ENCODE results near the gene NRP1.

The NRP1 gene

DNA sequence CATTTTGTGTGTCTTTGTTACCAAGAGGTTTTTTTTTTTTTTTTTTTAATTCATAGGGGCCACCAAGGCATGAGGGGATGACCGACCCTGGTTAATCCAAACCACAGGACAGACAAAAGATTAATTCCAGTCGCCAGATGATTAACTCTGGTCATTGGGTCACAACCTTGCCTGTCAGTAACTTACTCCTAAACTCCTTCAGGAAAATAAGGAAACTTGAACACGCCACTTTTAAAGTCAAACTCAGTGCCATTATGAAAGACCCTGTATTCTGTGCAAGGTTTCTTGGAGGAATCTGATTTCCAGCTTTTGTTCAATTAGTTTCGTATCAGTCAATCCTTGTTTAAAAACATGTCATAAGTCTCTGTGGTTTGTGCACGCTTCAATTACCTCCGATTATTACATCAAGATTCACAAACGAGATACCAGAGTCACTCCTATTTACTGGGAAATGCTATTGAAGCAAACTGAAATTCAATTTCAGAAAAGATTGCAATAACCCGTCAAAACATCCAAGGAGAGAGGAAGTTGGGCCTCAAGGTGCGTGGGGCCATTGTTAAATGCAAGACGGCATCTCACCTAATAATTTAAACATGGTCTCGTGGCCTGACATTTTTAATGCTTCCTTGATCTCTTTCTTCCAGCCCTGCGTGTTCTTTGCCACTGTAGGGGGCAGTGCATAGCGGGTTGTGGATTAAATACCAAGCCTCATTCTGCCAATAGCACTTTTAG lies 44.0 kb downstream of the NRP1 start:
- no peak for DNase-seq (ENCODE audit: low read depth, low spot score)

DNA sequence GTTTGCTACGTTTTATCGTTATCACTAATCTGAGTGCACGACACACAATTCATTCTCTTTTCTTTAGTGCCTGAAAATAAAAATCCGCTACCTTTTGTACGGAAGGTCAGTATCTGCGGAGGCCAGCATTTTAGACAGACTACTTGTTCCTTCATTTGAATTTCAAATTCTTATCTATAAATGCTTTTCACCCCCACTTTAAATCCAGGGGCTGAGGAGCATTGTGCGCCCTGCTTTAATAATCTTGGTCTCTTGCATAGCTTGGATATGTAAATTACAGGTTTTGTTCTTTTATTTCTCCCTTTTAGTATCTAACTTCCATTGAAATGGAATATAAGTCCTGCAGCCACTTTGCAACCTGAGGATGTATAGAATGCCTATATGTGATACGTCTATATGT lies 44.7 kb downstream of the NRP1 start:
- DNase-seq (ENCODE audit: low read depth, low spot score) = no peak

DNA sequence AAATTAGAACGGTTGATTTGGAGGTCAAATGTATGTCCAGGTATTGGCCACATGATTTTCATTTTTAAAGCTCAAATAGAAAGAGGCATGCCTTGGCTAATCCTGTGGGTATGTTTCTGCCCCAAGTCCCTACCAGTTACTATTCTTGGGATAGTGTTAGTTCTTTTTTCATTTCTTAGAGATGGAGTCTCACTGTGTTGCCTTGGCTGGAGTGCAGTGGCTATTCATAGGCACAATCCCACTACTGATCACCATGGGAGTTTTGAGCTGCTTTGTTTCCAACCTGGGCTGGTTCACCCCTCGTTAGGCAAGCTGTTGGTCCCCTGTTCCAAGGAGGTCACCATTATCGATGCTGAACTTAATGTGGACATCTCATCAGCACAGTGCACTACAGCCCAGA lies 46.3 kb downstream of the NRP1 start:
- no peak for DNase-seq (ENCODE audit: low read depth, low spot score)

DNA sequence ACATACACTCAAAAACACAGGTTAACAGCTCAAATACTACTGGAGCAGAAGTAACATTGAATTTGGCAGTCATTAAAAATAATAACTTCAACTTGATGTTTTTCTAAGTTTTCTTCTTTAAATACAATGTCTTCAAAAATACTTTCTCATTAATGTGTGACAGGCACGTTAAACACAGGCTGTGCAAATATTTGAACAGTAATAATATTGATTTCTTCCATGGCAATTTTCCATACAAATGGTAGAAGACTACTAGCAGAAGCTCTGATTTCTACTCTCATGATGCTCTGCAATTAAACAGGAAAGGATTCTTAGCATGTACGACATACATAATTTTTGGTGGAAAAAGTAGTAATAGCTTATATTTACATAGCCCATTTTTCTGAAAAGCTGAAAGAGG lies 47.4 kb downstream of the NRP1 start:
- DNase-seq (ENCODE audit: low read depth, low spot score) = no peak

DNA sequence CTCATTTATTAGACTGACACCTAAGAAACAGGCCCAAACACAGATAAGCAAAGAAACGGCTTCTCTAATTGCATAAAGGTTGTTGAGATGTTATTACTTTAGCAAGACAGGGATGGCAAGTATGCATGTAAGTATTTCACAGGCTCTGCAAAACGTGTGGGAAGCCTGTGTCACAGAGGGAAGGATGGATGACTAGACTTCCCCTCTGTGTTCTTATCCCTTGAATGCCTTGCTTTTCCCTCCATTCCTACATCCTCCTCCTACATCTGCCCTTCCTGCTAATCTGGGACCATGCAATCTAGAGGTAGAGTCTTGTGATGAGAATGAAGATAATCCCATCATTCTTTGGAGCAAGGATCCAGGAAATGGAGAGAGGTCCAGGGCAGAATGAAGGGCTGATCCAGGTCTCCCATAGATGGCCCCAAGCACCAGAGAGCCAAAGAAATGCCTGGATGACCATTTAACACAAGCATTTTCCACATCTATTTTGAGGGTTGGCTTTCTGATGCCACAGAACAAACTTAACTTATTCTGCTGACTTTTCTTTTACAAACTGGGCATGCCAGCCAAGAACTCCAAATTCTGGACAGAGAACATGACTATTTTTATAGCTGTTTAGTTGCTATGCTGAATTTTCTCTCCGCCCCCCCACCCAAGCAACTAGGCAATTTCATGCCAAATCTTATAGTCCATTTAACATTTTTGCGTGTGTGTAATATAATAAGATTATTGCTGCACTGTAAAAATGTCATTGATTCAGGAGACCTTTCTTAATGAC lies 48.1 kb downstream of the NRP1 start:
- DNase-seq (ENCODE audit: low read depth, low spot score) = no peak

DNA sequence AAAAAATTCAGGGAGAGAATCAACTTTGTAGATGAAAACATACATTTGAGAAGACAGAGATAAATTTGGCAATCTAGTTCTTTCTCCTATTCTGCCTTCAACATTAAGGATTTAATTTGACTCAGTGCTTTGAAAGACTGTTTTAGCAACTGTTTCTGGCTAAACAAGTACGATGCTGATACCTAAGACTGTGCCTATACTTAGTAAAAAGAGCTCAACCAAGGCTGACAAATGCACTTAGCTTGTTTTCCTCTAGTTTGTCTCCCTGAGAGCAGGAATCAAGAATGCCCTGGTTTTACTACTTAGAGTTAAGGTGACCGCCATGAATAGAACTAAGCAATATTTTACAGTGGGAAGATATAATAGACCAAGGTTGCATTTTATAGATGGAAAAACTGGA lies 49.5 kb downstream of the NRP1 start:
- no peak for DNase-seq (ENCODE audit: low read depth, low spot score)

DNA sequence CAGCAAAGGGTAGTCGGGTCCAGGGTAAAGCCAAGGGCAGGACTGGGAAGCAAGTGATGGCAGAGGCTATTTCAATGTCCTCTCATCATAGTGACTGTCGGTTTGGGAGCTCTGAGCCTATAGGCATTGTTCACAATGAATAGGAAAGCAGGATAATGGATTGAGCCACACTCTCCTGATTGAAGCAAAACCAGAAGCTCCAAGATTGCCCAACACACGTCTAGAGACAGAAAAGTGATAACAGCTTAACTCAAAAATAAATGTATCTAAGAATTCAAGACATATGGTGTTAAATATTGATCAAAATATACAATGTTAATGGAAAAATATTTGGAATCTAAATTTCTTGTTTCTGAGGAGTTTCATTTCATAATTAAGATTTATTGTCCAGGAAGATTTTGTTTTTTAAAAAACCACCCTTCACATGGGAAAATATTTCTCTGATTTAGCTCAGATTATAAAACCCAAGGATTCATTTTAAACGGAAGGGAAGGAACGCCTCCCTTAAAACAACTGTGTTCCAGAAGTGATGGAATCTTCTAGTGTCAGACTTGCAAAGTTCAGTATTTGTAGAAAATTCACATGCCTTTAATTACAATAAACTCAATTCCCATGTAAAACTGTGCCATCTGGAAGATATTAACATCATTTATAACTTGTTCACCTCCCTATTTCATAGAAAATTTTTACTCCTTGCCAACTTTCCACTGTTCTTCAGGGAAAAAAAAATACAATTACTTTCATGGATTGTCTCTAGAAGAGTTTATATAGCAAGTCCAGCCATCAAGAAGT lies 54.5 kb downstream of the NRP1 start:
- no peak for DNase-seq (ENCODE audit: low read depth, low spot score)

DNA sequence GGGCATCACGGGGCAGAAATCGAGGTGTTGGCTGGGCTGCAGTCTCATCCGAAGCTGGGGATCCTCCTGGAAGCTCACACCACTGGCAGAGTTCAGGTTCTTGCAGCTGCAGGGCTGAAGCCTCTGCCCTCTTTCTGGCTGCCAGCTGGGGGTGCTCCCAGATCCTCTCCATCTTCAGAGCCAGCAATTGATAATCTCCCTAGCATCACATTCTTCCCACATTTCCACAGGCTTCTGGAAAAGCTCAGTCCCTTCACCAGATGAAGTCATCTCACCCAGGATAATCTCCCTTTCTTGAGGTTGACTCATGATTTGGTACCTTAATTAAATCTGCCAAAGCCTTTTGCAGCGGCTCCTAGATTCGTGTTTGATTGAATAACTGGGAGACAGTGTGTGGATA lies 55.2 kb downstream of the NRP1 start:
- DNase-seq (ENCODE audit: low read depth, low spot score) = no peak

DNA sequence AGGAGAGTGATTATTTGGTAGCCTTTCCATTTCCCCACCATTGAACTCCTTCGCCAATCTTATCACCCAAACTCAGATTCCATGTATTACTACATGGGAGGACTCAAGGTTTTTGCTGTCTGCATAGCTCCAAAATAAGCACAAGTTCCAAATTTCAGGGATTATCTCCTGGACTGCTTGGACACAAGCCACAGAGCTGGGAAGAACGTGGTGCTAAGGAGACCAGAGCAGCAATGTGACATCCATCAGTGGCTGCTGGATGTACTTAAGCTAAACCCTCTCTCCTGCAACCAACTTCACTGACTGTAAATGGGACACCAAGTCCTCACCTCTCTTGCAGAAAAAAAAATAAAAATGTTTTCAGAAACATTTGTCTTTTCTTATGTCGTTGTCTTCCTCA lies 56.3 kb downstream of the NRP1 start:
- DNase-seq (ENCODE audit: low read depth, low spot score) = no peak

DNA sequence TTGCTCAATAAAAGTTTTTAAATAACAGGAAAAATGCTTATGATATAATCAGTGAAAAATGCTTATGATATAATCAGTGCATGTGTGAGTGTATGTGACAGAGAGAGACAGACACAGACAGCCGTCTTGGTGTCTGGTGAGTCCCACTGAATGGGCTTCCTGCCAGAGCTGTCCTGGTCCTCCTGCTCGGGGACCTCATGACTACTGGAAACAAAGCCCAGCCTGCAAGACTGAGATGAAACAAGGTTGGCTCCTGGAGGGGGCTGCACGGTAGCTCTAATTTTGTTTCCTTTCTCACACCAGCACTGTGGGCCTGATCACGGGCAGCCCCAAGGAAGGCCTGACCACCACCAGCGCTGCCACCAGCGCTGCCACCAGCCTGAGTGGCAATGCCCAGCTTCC lies 57.3 kb downstream of the NRP1 start:
- no peak for DNase-seq (ENCODE audit: low read depth, low spot score)

DNA sequence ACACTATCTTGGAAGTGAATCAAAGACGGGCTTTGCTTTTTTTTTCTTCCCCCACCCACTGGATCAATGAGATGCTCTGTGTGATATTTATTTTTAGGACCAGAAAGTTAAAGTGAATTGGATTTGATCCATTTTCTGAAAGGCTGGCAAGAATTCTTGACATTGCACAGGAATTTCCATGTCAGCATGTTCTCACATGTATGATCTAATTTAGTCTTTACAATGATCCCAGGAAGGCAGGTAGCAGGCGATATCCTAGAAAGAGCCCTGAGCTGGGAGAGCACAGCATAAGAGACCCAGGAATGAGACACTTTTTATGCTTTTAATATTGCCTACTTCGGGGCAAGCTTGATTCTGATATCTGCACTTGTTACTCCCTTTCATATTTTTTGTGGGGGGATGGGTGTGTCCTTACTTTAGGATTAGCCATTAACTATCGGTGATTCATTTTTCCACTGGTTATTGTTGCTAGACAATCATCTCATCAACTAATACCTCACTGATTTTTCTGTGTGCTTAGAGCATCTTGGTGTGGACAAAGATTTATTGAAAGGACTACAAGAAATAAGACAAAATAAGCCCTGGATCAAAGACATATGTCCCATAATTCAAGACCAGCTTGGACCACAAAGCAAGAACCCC lies 58.1 kb downstream of the NRP1 start:
- DNase-seq (ENCODE audit: low read depth, low spot score) = no peak

DNA sequence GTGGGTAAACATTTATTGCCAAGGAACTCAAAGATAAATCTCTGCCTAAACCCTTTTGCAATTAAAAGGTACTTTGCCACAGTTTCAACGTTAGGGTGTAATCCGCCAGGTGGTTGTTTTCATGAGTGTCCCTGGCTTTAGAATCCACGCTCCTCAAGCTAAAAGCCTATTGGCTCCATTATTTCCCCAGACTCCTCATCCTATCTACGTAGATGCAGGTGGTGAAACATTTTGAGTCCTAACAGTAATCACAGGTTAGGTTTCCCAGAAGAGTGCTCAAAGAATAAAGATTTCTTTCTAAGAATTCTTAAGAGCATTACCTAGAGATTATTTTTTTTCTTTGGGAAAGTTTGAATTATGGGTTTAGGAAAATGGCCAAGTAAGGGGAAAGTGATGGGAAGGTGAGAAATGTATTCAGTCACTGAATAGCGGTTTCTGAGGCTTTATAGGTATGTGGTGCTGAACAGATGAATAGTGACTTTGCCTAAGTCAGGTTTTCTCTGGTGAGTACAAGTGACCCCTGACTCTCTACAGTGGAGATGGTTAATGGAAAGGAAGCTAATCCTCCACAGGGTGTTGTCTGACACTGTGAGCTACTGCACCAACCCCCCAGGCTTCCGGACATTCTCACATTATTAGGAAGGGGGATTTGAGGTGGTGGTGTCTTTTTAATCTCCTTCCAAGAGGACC lies 60.2 kb downstream of the NRP1 start:
- no peak for DNase-seq (ENCODE audit: low read depth, low spot score)

DNA sequence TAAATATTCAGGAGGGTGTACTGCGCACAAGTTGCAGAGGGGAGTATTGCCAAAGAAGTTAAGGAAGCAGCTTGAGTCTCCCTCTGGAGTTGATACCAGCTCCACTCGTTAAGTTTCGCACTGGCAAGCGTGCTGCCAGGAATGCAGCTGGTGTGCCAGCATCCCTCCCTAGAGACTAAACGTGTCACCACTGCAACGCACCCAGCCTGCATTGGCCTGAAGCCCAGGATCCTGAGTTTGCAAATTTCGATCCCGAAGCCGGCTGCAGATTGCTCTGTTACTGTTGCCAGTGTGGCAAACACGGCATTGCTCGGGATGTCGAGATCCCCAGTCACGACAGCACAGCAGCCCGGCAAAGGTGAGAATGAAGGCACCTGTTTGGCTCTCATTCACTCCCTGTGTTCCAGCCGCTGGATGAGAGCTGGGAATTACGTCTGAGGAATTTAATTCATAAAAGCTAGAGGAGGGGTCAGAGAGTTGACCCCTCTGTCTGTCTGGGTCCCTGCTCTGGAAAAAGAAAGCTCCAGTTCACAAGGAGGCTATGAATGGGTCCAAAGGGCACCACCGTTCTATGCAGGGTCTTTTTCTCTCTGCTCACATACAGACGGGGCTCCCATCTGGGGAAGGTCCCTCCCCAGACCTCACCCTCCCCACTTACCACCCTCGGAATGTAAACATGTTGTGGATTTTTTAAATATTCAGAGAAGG lies 61.0 kb downstream of the NRP1 start:
- DNase-seq (ENCODE audit: low read depth, low spot score) = no peak

DNA sequence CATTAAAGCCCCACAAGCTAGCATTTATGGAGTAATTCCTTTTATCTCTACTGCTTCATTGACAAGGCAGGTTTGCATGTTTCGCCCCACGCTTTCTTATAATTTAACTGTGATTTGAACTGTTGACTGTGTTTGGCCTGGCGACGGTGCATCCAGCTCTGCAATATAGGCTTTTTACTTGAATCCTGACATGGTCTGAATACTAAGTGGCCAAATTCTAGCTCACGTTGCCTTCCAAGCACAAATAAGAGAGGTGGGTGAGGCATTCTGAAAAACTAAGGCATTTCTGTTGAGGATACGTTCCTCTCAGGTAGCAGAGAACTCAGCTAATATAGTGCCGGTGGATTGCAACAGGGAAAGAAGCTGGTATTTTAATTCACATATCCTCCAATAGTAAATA lies 61.8 kb downstream of the NRP1 start:
- DNase-seq (ENCODE audit: low read depth, low spot score) = no peak

DNA sequence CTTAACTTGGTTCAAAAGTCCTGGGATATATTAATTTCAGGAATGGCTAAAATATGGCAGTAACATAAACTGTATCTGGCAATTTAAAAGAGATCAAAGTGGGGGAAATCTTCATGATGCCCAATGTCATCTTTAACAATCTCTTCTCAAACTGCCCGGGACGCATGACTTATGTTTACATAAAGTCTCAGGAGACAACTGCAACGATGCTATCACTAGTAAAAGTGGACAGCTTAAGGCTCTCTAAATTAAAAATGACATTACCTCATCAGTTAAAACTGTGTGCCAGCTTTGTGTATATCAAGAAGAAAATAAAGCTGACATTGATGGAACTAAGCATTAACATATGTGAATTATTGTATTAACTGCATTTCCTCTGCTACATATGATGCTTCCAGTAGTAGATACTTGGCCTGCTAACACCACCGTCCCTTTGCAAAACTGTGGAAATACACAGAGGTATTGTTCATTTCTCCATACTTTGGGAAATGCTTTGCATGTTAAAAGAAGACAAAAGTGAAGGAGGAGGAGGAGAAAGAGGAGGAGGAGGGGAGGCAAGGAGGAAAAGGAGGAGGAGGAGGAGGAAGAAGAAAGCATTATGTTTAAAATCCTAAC lies 62.4 kb downstream of the NRP1 start:
- no peak for DNase-seq (ENCODE audit: low read depth, low spot score)

DNA sequence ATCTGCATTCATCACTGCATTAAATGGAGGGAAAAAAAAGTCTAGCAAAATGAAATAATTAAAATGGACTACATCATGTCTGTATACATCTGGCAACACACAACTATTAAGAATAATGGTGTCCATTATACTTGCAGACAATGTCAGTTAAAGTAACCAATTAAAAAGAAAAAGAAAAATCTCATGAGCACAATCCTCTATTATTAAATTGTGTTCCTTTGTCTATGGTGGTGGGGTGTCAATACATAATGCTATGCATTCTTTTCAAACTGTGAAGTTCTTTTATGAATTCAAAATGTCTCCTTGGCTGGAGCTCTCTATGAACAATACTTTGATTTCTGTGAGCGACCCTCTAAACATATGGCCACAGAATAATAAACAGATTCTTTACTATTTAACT lies 63.5 kb downstream of the NRP1 start:
- no peak for DNase-seq (ENCODE audit: low read depth, low spot score)

DNA sequence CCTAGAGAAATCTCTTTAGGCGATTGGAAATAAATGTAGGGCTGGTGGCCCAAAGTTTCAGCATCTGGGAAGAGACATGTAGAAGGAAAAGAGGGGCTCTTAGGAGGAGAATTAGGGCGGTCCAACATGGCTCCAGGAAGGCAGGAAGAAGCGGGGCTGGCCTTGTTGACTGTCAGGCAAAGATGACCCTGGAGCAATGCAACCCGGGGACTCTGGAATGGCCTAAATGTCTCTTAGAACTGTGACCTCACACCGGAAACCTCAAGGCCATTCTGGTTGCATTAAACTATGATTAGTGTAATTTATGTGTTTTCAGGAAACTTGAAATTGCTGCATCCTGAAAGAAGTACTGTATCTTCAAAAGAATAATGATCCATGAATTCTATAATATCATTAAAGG lies 66.8 kb downstream of the NRP1 start:
- DNase-seq (ENCODE audit: low read depth, low spot score) = no peak

DNA sequence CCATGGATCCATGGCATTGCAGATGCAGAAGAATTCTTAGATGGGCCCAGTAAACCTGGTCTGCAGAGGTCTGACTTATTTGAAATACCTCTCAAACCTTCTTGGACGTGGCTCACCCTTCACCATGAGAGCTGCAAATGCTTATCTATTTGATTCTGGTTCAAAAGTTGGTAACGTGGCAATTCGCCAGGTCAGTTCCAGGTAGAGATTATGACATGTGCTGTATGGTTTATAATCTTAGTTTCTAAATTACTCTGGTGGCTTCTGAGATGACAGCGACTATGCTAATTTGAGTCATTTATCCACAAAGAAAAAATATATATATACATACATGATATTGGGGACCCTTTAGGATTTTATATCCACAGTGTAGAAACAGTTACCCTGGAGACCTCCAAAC lies 68.8 kb downstream of the NRP1 start:
- DNase-seq (ENCODE audit: low read depth, low spot score) = no peak

DNA sequence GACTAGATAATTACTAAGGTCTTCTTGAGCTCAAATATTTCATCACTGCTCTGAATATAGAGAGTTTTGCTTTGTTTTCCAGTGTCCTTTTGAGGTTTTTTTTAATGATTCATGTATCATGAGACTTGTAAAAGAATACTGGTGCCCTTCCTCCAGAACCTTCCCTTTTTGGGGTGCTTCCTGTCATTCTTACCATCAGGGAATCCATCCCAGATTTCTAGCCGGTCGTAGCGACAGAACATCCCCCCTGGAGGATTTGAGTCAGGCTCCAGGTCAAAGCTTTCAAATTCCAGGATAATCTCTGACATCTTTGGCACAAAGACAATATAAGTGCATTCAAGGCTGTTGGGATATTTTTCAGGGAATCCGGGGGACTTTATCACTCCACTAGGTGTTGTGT lies 71.0 kb downstream of the NRP1 start:
- no peak for DNase-seq (ENCODE audit: low read depth, low spot score)

DNA sequence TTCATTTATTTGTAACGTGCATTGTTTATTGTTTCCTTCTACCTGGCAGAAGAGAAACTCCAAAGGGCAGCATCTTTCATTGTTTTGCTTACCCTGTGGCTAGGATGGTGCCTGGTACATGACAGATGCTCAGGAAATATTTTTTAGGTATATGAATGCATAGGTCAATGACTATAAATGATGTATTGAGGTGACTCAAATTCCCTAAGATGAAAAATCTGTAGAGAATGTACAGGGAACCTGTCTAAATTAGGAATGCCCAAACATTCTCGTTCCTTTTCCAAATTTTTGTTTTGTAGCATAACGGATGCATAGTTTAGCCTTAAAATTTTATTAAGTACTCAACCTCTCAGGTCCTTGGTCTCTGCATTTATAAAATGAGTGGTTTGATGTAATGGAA lies 71.6 kb downstream of the NRP1 start:
- no peak for DNase-seq (ENCODE audit: low read depth, low spot score)
